HUDEP-2 (cell line): ENCODE measurements around the gene IFT57.
"Not testable (repeated sequence)": the region's sequence is repeated elsewhere in the genome, so short reads cannot be mapped to it uniquely, and the experiment has no call there.

Experiments used
- DNase-seq, 76 experiments: peaks; one replicate each; lab custom pipeline; 2025; ENCODE audit not compliant: unreplicated experiment in 76 of 76; lab: John Stamatoyannopoulos, UW

Gene IFT57

GRCh38 chr3:108221911-108222852 lies at the start of gene IFT57:
Gene IFT57, minus strand, starts transcription at chr3:108222424. Its CDS starts 102 bp downstream, at chr3:108222322.
- peak; percentile 12 to 96 (median 88) for DNase-seq

GRCh38 chr3:108271626-108272025 lies 49.4 kb upstream of the IFT57 start:
- no peak for DNase-seq

DNA sequence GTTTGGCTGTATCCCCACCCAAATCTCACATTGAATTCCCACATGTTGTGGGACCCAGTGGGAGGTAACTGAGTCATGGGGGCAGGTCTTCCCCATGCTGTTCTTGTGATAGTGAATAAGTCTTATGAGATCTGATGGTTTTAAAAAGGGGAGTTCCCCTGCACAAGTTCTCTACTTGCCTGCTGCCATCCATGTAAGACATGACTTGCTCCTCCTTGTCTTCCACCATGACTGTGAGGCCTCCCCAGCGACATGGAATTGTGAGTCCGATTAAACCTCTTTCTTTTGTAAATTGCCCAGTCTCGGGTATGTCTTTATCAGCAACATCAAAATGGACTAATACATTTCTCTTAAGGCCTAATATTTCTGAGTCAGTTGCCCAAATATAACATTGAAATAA lies 46.0 kb upstream of the IFT57 start:
- not testable (repeated sequence) for DNase-seq

DNA sequence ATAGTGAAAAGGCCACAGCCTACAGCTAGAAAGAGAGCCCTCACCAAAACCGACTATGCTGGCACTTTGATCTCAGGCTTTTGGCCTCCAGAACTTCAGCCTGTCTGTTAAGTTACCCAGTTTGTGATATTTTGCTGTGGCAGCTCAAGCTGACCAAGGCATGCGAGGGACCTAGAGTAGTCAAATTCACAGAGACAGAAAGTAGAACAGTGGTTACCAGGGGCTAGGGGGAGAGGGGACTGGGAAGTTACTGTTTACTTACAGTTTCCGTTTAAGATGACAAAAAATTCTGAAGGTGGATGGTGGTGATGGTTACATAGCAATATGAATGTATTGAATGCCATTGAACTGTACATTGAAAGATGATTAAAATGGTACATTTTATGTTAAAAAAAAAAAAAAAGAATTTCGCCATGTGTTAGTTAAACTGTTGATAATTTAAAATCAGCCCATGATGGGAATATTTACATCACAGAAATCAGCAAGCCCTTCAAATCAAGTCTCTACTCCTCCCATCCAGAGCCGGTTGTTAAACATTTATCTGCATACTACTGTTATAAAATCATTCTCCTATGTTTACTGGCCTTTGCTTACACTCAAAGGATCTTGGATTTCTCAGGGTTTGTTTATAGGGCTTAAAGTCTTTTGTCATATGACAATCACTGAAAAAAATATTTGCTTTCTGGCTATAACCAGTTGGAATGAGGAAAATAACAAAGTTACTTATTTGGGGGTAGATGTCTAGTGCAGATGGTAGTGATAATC lies 42.5 kb upstream of the IFT57 start:
- not testable (repeated sequence) for DNase-seq

- no peak for DNase-seq
Observed at GRCh38 chr3:108255131-108255530, 32.9 kb upstream of the IFT57 start.

GRCh38 chr3:108251844-108252243 lies 29.6 kb upstream of the IFT57 start:
- no peak for DNase-seq

DNA sequence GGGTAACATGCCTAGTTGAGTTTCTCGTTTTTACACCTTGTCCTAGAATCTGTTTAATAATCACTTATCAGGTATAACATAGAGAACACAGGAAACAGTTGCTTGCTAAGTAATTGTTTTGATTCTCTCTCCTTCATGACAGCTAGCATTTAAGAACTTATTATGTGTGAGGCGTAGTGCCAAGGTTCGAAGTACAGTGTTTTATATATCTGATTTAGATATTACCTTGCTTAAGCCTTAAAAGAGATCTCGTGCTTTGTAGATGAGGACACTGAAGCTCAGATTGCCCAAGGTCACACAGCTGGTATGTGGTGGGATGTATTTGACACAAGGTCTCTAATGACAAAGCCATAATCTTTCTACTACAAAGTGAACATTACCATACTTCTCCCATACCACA lies 29.0 kb upstream of the IFT57 start:
- no peak for DNase-seq

GRCh38 chr3:108250626-108251025 lies 28.4 kb upstream of the IFT57 start:
- DNase-seq = no peak

DNA sequence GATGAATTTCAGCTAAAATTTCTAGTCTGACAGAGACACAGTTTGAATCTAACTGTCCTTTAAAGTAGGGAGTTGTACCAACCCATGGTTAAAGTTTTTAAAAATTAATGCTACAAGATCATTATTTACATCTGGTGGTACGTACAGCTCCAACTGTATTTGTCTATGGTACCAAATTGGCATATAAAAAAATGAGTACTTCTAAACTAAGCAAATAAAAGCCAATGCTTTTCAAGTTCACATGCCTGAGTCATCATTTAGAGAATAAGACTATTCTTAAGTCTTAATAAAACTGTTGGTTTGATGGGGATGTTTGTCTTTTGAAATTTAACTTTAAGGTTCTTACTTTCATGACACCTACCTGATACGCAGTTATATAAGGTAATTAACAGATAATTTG lies 21.0 kb upstream of the IFT57 start:
- no peak for DNase-seq

GRCh38 chr3:108242776-108243175 lies 20.6 kb upstream of the IFT57 start:
- DNase-seq = no peak

GRCh38 chr3:108241721-108242120 lies 19.5 kb upstream of the IFT57 start:
- DNase-seq = no peak

DNA sequence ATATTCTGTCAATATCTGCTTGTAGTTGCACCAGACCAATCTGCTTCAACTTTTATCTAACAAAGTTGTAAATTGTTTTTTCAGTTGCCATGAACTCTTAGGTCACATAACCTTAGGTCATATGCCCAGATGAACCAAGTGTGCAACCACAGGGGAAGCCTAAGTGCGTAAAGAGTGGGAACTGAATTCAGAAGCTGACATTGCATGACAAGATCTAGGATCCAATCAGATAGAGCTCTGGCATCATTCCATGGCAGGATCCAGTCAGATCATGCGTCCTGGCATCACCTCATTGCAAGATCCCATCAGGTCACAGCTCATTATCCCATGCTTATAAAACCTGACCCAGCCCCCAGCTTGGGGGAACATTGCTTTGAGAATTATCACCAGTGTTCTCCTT lies 18.9 kb upstream of the IFT57 start:
- DNase-seq = no peak

- DNase-seq = no peak
Observed at GRCh38 chr3:108239082-108239481, 16.9 kb upstream of the IFT57 start.

- DNase-seq = no peak
Observed at GRCh38 chr3:108235290-108235689, 13.1 kb upstream of the IFT57 start.

DNA sequence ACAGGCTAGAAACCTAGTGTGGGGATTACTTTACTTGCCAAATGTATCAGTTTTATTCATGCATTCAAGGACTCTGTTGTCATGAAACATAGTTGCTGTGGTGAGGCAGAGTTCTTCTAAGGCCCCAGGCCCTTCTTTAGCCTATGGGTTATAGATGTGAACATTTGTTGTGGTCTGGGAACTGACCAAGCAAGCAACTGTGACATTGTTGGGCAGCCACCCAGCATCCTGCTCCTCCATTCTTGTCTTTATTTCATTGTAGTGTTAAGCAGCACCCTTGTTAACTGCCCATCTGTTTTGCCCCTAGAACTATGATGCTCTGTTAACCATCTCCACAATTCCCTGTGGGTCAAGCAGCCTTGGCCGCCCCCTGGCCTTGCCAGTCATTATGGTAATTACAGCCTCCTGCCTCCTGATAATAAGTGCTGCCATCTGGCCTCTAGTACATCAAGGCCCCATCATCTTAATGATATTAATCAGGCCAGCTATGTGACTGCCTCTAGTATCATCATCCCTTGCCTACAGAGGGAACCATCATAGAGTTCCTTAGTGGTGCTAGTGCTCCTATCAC lies 12.2 kb upstream of the IFT57 start:
- no peak for DNase-seq

- no peak for DNase-seq
Observed at GRCh38 chr3:108228286-108228685, 6.1 kb upstream of the IFT57 start.

DNA sequence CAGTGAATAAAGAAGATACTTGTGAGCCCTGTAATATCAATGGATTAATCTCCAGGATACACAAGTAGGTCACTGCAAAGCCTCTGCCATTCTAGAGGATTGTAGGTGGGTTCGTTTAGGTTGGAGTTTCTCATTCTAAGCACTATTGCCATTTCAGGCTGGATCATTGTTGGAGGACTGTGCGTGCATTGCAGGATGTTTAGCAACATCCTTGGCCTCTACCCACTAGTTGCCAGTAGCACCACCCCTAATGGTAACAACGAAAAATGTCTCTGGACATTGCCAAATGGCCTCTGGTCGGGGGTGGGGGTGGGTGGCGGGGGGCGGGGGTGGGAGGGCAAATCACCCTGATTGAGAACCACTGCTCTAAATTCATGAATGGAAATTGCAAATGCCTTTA lies 4.9 kb upstream of the IFT57 start:
- DNase-seq = no peak

- DNase-seq = no peak
Observed at GRCh38 chr3:108225221-108225620, 3.0 kb upstream of the IFT57 start.

DNA sequence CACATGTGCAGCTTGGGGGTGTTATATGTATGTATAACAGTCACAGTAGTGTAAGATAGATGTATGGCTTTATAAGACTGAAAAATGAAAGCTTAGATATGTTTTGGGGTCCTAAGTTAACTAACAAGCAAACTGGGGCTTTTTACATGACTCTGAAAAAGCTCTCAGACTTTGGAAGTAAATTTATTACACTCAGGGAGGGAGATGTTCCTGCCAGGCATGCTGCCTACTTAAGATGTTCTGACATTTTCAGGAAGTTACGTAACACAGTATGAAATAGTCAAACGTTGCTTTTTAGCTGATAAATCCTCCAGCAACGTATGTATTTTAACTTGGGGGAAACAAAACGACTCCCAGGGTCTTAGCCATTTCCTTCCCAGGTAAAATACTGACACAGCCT lies 1.7 kb upstream of the IFT57 start:
- no peak for DNase-seq

- peak in 2 of 76 experiments; percentile 11 to 37 for DNase-seq
Observed at GRCh38 chr3:108222853-108223565, 785 bp upstream of the IFT57 start.

DNA sequence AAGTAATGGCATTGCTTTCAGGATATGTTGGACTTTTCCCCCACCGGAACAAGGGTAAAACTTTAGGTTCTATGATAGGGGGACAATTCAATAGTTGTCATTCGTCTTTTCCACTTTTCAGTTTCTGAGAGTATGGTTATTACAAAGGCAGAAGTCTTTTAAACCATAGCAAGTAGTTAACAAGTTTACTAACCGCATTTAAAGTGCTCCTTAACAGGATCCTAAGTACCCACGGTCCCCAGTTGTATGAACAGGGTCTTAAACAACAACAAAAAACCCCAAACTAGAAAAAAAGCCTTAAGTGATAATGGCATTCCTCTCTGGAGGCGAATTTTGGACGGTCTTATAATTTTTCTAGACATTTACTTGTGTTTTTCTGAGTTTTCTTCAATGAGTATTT lies 831 bp downstream of the IFT57 start:
- no peak for DNase-seq
